GM12801 (cell line): ENCODE measurements around the gene SBNO2.

Experiments
- TF ChIP-seq, protein P1 (sequence below): IDR thresholded peaks from one replicate; pipeline ENCODE4 v1.5.1; 2011; ENCODE audit warnings: control low read depth; ENCODE audit not compliant: insufficient read length; ENCODE audit errors: extremely low read depth

SBNO2 gene

DNA sequence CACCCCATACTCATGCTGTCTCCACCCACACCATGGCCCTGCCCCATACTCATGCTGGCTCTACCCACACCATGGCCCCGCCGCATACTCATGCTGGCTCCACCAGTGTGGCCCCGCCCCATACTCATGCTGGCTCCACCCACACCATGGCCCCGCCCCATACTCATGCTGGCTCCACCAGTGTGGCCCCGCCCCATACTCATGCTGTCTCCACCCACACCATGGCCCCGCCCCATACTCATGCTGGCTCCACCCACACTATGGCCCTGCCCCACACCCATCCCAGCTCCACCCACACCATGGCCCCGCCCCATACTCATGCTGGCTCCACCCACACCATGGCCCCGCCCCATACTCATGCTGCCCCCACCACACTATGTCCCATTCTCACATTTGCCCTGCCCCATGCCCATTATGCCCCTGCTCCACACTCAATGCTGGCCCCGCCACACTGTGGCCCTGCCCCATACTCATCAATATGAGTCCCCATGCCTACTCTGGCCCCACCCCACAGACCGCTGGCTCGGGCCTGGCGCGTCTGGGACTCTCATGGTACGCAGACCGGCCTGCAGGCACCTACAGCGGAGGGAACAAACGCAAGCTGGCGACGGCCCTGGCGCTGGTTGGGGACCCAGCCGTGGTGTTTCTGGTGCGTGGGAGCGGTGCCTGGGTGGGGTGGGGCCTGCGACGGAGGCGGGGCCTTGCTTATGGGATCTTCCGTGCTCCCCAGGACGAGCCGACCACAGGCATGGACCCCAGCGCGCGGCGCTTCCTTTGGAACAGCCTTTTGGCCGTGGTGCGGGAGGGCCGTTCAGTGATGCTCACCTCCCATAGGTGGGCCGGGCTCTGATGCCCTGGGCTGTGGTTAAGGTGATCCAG lies 110.8 kb downstream of the SBNO2 start:
- TF ChIP-seq, protein P1, sequence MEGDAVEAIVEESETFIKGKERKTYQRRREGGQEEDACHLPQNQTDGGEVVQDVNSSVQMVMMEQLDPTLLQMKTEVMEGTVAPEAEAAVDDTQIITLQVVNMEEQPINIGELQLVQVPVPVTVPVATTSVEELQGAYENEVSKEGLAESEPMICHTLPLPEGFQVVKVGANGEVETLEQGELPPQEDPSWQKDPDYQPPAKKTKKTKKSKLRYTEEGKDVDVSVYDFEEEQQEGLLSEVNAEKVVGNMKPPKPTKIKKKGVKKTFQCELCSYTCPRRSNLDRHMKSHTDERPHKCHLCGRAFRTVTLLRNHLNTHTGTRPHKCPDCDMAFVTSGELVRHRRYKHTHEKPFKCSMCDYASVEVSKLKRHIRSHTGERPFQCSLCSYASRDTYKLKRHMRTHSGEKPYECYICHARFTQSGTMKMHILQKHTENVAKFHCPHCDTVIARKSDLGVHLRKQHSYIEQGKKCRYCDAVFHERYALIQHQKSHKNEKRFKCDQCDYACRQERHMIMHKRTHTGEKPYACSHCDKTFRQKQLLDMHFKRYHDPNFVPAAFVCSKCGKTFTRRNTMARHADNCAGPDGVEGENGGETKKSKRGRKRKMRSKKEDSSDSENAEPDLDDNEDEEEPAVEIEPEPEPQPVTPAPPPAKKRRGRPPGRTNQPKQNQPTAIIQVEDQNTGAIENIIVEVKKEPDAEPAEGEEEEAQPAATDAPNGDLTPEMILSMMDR = no peak

DNA sequence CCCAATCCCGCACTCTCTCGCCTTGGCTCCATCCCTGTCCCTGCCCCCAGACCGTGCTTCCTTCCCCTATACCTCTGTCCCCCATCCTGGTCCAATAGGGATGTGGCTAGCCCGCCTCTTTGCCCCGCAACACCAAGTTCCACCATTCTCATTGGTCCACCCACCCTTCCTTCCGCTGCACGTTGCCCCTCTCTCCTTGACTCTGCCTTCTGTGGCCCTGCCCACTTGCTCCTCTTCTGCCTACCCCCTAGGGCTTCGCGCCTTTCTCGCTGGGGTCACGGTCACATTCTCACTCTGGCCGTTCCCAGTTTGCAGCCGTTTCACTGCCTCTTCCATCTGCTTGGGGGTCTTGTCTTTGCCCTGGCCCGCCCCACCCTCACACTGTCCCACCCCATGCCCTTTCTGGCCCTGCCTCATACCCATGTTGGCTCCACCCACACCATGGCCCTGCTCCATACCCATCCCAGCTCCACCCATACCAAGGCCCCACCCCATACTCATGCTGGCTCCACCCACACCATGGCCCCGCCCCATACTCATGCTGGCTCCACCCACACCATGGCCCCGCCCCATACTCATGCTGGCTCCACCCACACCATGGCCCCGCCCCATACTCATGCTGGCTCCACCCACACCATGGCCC lies 111.6 kb downstream of the SBNO2 start:
- TF ChIP-seq, protein P1 = no peak

DNA sequence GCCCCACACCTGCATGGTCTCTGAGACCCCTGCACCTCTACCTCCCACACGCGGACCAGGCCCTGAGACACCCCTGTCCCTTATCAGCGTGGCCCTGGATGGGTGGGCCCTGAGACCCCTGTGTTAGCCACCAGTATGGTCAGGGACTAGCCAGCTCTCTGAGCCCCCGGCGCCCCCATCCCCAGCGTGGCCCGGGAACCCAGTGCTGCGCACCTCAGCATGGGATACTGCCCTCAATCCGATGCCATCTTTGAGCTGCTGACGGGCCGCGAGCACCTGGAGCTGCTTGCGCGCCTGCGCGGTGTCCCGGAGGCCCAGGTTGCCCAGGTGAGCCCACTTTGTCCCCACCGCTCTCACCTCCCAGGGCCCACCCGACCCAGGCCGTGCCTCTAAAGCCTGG lies 112.1 kb downstream of the SBNO2 start:
- TF ChIP-seq, protein P1 = no peak

DNA sequence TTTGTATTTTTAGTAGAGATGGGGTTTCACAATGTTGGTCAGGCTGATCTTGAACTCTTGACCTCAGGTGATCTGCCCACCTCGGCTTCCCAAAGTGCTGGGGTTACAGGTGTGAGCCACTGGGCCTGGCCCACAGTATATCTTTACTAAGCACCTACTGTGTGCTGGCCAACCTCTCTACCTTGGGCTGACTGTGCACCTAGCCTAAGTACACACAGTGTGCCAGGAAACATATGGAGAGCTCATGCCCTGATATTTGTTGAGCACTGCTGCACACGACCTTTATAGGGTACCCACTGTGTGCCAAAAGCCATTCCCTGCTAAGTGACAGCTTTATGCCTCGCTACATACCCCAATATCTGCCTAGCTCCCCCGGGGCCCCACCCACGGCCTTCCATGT lies 113.4 kb downstream of the SBNO2 start:
- TF ChIP-seq, protein P1 = no peak

DNA sequence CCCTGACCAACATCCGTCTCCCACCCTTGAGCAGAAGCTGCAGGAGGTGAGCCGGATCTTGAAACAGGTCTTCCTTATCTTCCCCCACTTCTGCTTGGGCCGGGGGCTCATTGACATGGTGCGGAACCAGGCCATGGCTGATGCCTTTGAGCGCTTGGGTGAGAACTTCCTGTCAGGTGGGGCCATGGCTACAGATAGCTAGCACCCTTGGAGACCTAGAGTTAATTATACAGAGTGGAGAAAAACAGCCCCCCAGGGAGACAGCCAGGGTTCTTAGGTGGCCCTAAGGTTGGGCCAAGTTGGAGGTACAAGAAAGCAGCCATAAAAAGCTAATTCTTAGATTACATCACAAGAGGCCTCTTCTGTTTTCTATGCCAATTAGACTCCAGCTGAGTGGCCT lies 116.0 kb downstream of the SBNO2 start:
- TF ChIP-seq, protein P1 = no peak
